ENCODE data around the gene PHKA2.
A peak's percentile ranks its signal among the peaks of the same experiment; 100 is the strongest.

PHKA2 gene

DNA sequence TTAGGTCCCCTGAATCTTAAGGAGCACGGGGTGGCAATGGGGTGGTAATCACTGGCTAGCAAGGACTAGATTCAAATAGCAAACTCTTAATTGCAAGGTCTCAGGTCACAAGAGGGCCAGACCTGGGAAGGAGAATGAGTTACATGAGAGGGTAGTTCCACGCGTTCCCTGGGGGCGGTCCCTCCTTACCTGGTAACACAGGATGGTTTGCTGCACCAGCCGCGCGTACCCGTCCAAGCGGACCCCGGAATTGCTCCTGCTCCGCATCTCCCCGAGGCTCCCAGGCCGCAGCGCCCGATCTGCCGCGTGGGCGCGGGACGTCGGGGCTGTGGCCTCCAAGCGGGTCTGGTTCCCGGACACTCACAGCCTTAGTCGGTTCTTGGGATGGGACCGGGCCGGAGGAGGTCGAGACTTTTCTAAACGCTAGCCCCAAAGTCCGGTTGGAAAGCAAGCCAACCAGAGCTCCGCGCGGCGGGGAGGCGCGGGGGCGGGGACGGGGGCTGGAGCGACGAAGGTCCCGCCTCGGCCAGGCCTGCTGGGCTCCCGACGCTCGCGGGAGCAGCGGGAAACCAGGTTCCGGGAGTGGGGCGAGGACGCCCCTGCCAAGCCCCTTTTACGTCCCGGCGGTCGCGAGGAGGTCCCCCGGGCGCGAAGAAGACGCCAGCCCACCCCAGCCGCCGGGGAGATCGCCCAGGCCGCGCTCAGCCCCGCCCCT is at the start of gene PHKA2:
Gene PHKA2 (minus strand): TSS at position 449 of the 715 bp plus-strand sequence. CDS start 182 bp downstream, at position 267.
- H2AFZ ChIP-seq (ENCODE audit: low read depth, low read length) = peak within 1 kb of the TSS; percentile 87

DNA sequence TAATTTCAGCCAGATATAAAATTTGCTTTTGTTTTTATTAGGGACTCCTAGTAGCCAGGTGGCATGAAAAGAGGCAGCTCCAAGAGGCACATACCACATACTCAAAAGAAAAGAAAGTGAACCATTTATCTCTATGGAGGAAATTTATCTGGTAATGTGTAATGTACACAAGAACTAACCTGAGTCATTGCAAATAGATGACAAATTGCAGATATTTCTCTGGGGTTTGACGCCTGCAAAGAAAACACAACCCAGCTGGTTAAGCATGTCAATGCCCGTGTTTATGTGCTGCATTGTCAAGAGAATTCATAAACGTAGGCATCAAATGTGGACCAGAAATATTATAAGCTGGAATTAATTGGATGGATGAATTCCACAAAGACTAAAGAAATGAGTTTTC is 46.9 kb upstream of the PHKA2 start:
- no peak overlapping the region for H3K9ac ChIP-seq (ENCODE audit: low read length)
- H3K4me1 ChIP-seq (ENCODE audit: low read length) = no peaks in the 10 kb centered on the region
- H4K20me1 ChIP-seq (ENCODE audit: insufficient read depth, low read length) = no peaks in the 10 kb centered on the region
- H3K27ac ChIP-seq (ENCODE audit: low read length) = no peak overlapping the region
- H3K4me3 ChIP-seq (ENCODE audit: low read length) = no peak overlapping the region
- TF ChIP-seq CTCF (IDR thresholded peaks at IDR 0.05; ENCODE audit: low read depth, low read length) = no peak
- no peak for TF ChIP-seq EZH2phosphoT487 (IDR thresholded peaks at IDR 0.05; ENCODE audit: low read depth)
- no peak overlapping the region for H3K4me2 ChIP-seq (ENCODE audit: low read length)
- H2AFZ ChIP-seq (ENCODE audit: low read depth, low read length) = no peak overlapping the region
- H3K79me2 ChIP-seq (ENCODE audit: low read length) = no peaks in the 10 kb centered on the region
- no peaks in the 10 kb centered on the region for H3K9me3 ChIP-seq (ENCODE audit: insufficient read depth, low read length)
- H3K27me3 ChIP-seq (ENCODE audit: low read depth, low read length) = 0 out of 2 replicates have a peak, but pooled peaks cover 3% of the 10 kb centered on the region
- H3K36me3 ChIP-seq (replicated peaks; ENCODE audit: low read depth, low read length) = no peaks in the 10 kb centered on the region

More for the DNA sequence above, at the start of gene PHKA2:
- H3K79me2 ChIP-seq (ENCODE audit: low read length) = peaks cover 13% of the 10 kb centered on the region
- peaks cover 11% of the 10 kb centered on the region; the same call in 1 of the 2 replicates for H3K4me1 ChIP-seq (ENCODE audit: low read length)
- H3K9me3 ChIP-seq (ENCODE audit: insufficient read depth, low read length) = no peaks in the 10 kb centered on the region
- H4K20me1 ChIP-seq (ENCODE audit: insufficient read depth, low read length) = no peaks in the 10 kb centered on the region
- TF ChIP-seq EZH2phosphoT487 (IDR thresholded peaks at IDR 0.05; ENCODE audit: low read depth) = no peak
- TF ChIP-seq CTCF (IDR thresholded peaks at IDR 0.05; ENCODE audit: low read depth, low read length) = no peak
- peak within 1 kb of the TSS; percentile 64 for H3K27ac ChIP-seq (ENCODE audit: low read length)
- H3K27me3 ChIP-seq (ENCODE audit: low read depth, low read length) = no peaks in the 10 kb centered on the region
- peak within 1 kb of the TSS; percentile 95 for H3K4me2 ChIP-seq (ENCODE audit: low read length)
- no peaks in the 10 kb centered on the region for H3K36me3 ChIP-seq (replicated peaks; ENCODE audit: low read depth, low read length)
- H3K9ac ChIP-seq (ENCODE audit: low read length) = peak within 1 kb of the TSS; percentile 80
- peak within 1 kb of the TSS; percentile 96 for H3K4me3 ChIP-seq (ENCODE audit: low read length)

GRCh38 chrX:19028560-19028959 is 44.6 kb upstream of the PHKA2 start:
- no peaks in the 10 kb centered on the region for H3K9me3 ChIP-seq (ENCODE audit: insufficient read depth, low read length)

More at GRCh38 chrX:19028560-19028959, 44.6 kb upstream of the PHKA2 start:
- no peaks in the 10 kb centered on the region for H3K27me3 ChIP-seq (ENCODE audit: low read depth, low read length)
- no peaks in the 10 kb centered on the region for H3K79me2 ChIP-seq (ENCODE audit: low read length)
- no peak overlapping the region for H3K27ac ChIP-seq (ENCODE audit: low read length)
- TF ChIP-seq EZH2phosphoT487 (IDR thresholded peaks at IDR 0.05; ENCODE audit: low read depth) = no peak
- TF ChIP-seq CTCF (IDR thresholded peaks at IDR 0.05; ENCODE audit: low read depth, low read length) = no peak
- H2AFZ ChIP-seq (ENCODE audit: low read depth, low read length) = no peak overlapping the region
- no peak overlapping the region for H3K9ac ChIP-seq (ENCODE audit: low read length)
- no peaks in the 10 kb centered on the region for H3K36me3 ChIP-seq (replicated peaks; ENCODE audit: low read depth, low read length)
- H3K4me2 ChIP-seq (ENCODE audit: low read length) = no peak overlapping the region
- H3K4me3 ChIP-seq (ENCODE audit: low read length) = no peak overlapping the region
- no peaks in the 10 kb centered on the region for H3K4me1 ChIP-seq (ENCODE audit: low read length)
- H4K20me1 ChIP-seq (ENCODE audit: insufficient read depth, low read length) = no peaks in the 10 kb centered on the region

Data from OCI-LY3 (cell line).